GM12872 (cell line): ENCODE measurements around the gene PPP1CA.

Experiments used
- TF ChIP-seq, protein P1 (sequence below): IDR thresholded peaks from 3 replicates; pipeline ENCODE4 v1.5.1; 2011; ENCODE audit warnings: low read depth, mild to moderate bottlenecking, low read length, moderate library complexity; ENCODE audit not compliant: insufficient read depth

Gene PPP1CA

GRCh38 chr11:67401495-67402191, at the start of gene PPP1CA:
Gene PPP1CA (minus strand): TSS chr11:67401858. CDS start chr11:67401782, 76 bp downstream.
- TF ChIP-seq, protein P1, sequence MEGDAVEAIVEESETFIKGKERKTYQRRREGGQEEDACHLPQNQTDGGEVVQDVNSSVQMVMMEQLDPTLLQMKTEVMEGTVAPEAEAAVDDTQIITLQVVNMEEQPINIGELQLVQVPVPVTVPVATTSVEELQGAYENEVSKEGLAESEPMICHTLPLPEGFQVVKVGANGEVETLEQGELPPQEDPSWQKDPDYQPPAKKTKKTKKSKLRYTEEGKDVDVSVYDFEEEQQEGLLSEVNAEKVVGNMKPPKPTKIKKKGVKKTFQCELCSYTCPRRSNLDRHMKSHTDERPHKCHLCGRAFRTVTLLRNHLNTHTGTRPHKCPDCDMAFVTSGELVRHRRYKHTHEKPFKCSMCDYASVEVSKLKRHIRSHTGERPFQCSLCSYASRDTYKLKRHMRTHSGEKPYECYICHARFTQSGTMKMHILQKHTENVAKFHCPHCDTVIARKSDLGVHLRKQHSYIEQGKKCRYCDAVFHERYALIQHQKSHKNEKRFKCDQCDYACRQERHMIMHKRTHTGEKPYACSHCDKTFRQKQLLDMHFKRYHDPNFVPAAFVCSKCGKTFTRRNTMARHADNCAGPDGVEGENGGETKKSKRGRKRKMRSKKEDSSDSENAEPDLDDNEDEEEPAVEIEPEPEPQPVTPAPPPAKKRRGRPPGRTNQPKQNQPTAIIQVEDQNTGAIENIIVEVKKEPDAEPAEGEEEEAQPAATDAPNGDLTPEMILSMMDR = peak; percentile 31; the same call in 1 of the 3 replicates

DNA sequence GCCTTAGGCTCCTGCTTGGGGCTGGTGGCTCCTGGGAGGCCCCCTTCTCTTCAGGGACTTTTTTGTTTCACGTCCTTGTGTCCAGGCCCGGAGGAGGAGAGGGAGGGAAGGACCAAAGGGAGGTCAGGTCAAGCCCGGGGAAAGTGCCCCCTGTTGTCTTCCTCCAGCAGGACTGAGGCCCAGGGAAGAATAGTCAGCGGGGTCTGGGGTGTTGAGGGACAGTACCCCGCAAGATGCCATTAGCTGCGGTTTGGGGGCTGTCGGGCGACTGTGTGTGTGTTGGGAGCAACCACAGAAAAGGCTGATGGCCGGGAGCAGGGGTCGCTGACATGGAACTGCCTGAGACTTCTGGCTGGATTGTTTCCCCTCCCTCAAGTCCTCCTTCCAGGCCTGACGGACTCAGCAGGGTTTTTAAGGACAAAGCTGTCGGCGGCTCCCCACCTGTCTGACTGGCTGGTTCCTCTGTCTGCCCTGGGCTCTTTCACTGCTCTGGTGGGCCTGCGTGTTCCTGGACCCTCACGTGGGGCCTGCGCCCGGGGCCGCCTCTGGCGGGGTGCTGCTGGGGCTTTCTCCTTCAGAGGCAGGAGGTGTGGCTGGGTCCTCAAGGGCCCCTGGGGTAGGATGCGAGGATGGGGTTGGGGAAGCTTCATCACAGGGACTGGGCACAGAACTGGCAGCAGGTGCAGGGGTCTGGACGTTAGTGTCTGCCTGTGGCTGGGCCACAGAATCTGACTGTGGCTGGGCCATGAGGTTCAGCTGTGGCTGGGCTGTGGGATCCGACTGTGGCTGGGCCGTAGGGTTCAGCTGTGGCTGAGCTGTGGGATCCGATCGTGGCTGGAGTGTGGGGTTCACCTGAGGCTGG, 49.4 kb upstream of the PPP1CA start:
- TF ChIP-seq, protein P1 = no peak

GRCh38 chr11:67449116-67449844, 47.6 kb upstream of the PPP1CA start:
- TF ChIP-seq, protein P1 = no peak

DNA sequence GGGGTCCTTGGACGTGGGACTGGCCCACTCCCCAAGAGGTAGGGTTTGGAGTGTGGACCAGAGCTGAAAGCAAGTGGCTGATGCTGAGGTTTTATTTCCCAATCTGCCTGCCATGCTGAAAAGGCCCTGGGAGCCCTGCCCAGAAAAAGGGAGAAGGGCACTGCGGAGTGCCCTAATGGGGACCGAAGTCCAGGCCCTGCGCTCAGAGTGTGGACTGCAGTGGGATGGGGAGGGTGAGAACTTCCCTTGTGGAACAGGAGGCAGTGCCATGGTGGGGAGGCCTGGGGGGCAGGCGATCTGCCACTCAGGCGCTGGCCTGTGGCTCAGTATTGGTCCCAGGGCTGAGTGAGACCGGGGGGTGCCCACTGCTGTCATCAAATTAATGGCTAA, 46.6 kb upstream of the PPP1CA start:
- TF ChIP-seq, protein P1 = no peak

DNA sequence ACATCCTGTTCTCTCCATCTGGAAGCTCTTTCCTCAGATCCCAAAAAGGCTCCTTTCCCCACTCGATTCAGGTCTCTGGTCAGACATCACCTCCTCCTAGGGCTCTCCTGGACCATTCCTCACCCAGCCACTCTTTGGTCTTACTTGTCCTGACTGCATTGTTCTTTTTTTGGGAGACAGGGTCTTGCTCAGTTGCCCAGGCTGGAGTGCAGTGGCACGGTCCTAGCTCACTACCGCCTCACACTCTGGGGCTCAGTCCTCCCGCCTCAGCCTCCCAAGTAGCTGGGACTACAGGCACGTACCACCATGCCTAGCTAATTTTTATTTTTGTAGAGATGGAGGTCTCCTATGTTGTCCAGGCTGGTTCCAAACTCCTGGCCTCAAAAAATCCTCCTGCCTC, 43.9 kb upstream of the PPP1CA start:
- TF ChIP-seq, protein P1 = no peak

GRCh38 chr11:67442504-67443404, 41.1 kb upstream of the PPP1CA start:
- TF ChIP-seq, protein P1 = no peak
